HepG2 (cell line): ENCODE data around the gene CBLB. TPM values are rescaled to one million over a fixed set of nuclear protein-coding genes. Genes with fewer than 3 reads are reported as not detected.

Experiments
- AKNA ChIP-seq: sonication (generic); formaldehyde crosslinking; IDR thresholded peaks from 2 replicates; pipeline ENCODE4 v1.4.0; 2020; ENCODE audit warnings: missing genetic modification reagents, borderline replicate concordance
- ATAD3A ChIP-seq: sonication (generic); formaldehyde crosslinking; IDR thresholded peaks from 2 replicates; pipeline ENCODE4 v1.4.0; 2020; ENCODE audit warnings: missing genetic modification reagents
- BCL3 ChIP-seq: sonication (generic); formaldehyde crosslinking; IDR thresholded peaks from 2 replicates; pipeline ENCODE4 v1.5.1; 2020; ENCODE audit warnings: mild to moderate bottlenecking, missing genetic modification reagents, moderate library complexity
- DMTF1 ChIP-seq: sonication (generic); formaldehyde crosslinking; IDR thresholded peaks from 2 replicates; pipeline ENCODE4 v1.4.0; 2020; ENCODE audit warnings: mild to moderate bottlenecking, missing genetic modification reagents
- ELK4 ChIP-seq: sonication (generic); formaldehyde crosslinking; IDR thresholded peaks from 2 replicates; pipeline ENCODE4 v1.9.0; 2021; ENCODE audit warnings: missing genetic modification reagents, borderline replicate concordance
- HNRNPLL ChIP-seq: fragments of 200-400 bp; formaldehyde crosslinking; IDR thresholded peaks from 2 replicates; pipeline ENCODE4 v1.6.1; 2017; ENCODE audit warnings: mild to moderate bottlenecking, low read depth, low read length; ENCODE audit not compliant: poor library complexity, severe bottlenecking
- MATR3 ChIP-seq: sonication (generic); formaldehyde crosslinking; IDR thresholded peaks from 2 replicates; pipeline ENCODE4 v1.4.0; 2020; ENCODE audit warnings: missing genetic modification reagents
- RBAK ChIP-seq: sonication (generic); formaldehyde crosslinking; IDR thresholded peaks from 2 replicates; pipeline ENCODE4 v1.5.1; 2020; ENCODE audit warnings: mild to moderate bottlenecking, missing genetic modification reagents
- SRSF4 ChIP-seq: fragments of 200-400 bp; formaldehyde crosslinking; IDR thresholded peaks from one replicate; pipeline ENCODE4 v1.6.1; 2018; ENCODE audit warnings: mild to moderate bottlenecking, low read depth, low read length, moderate library complexity; ENCODE audit not compliant: poor library complexity, severe bottlenecking
- TFDP1 ChIP-seq: IDR thresholded peaks from 2 replicates; pipeline ENCODE4 v1.6.1; 2016; ENCODE audit warnings: missing compliant biosample characterization, missing genetic modification reagents, borderline replicate concordance
- ZBTB37 ChIP-seq: sonication (generic); formaldehyde crosslinking; IDR thresholded peaks from 2 replicates; pipeline ENCODE4 v1.4.0; 2020; ENCODE audit warnings: mild to moderate bottlenecking, missing genetic modification reagents
- ZNF18 ChIP-seq: sonication (generic); formaldehyde crosslinking; IDR thresholded peaks from 2 replicates; pipeline ENCODE4 v1.8.0; 2022; ENCODE audit warnings: mild to moderate bottlenecking, missing genetic modification reagents; ENCODE audit not compliant: insufficient replicate concordance
- ZNF33B ChIP-seq: sonication (generic); formaldehyde crosslinking; IDR thresholded peaks from 2 replicates; pipeline ENCODE4 v1.5.1; 2020; ENCODE audit warnings: mild to moderate bottlenecking, missing genetic modification reagents
- ZNF678 ChIP-seq: sonication (generic); formaldehyde crosslinking; IDR thresholded peaks from 2 replicates; pipeline ENCODE4 v1.4.0; 2020; ENCODE audit warnings: mild to moderate bottlenecking, missing genetic modification reagents
- ZNF761 ChIP-seq: sonication (generic); formaldehyde crosslinking; conservative IDR thresholded peaks from 2 replicates; pipeline ENCODE4 v1.4.0; 2020; ENCODE audit warnings: mild to moderate bottlenecking, missing genetic modification reagents
- polyA plus RNA-seq, 8 experiments: library from polyadenylated mRNA; depleted of rRNA in 3 of 8; stranded (reverse) in 7 of 8; unstranded in 1 of 8; fragments of >200 nt; fragmentation: Illumina TruSeq in 4 of 8; extraction: Trizol in 4 of 8; gene quantifications; 2 replicates each; pipeline versions ENCODE4 v1.2.1 to v1.2.3, GENCODE V29; 2011 to 2016; ENCODE audit warnings: low read depth in 4 of 8, missing spikeins in 1 of 8, mixed read lengths in 1 of 8; ENCODE audit not compliant: insufficient read depth in 1 of 8
- total RNA-seq, 5 experiments: library from RNA; depleted of rRNA; stranded (reverse); fragments of >200 nt; fragmentation: Illumina TruSeq; extraction: Trizol; gene quantifications; 2 replicates each; pipeline ENCODE4 v1.2.3, GENCODE V29; 2016; ENCODE audit warnings: low read depth in 1 of 5

Gene CBLB
- total and polyA plus RNA-seq, 2 of the 13 experiments (the other 11 are each of a cell fraction or from before 2014, with no cell fraction given) = 9.8 to 16.4 TPM

- TF ChIP-seq ZNF18 (no peak), BCL3 (no peak), ATAD3A (CRISPR knock-in tag) (no peak), ZBTB37 (CRISPR knock-in tag) (no peak), AKNA (CRISPR knock-in tag) (no peak), DMTF1 (CRISPR knock-in tag) (no peak), ZNF761 (CRISPR knock-in tag) (no peak), RBAK (CRISPR knock-in tag) (no peak), SRSF4 (no peak), TFDP1 (no peak), ZNF33B (CRISPR knock-in tag) (no peak), MATR3 (CRISPR knock-in tag) (no peak), HNRNPLL (peak; percentile 21), ZNF678 (CRISPR knock-in tag) (0 out of 2 replicates have a peak, but pooled peaks have one; percentile 33), ELK4 (CRISPR knock-in tag) (no peak)
These were observed 426 bp downstream of the CBLB start (continued) for GRCh38 chr3:105868431-105868741.
